Naive thymus-derived CD4-positive, alpha-beta T cell (primary cell): ENCODE data around the gene EDIL3. TPM values are rescaled to one million over a fixed set of nuclear protein-coding genes. Genes with fewer than 3 reads are reported as not detected.

ENCODE experiments used
- ATAC-seq: fragments of 150-1000 bp; cut with Tn5 transposase; 2 replicates; pipeline ENCODE4 v1.10.0; 2021; ENCODE audit warnings: mild to moderate bottlenecking, moderate library complexity
- CTCF ChIA-PET: fragments of 350-600 bp; sonication (Branson Sonifier 250); formaldehyde crosslinking; loops from one replicate; lab custom pipeline; 2021; ENCODE audit warnings: antibody characterized with exemption; lab: Charles Lee
- POLR2A ChIA-PET: fragments of 350-600 bp; sonication (Branson Sonifier 250); formaldehyde crosslinking; loops from one replicate; lab custom pipeline; 2021; ENCODE audit warnings: antibody characterized with exemption, inconsistent platforms; lab: Charles Lee
- DNase-seq, 9 donors: peaks; one replicate each; pipeline versions ENCODE4 v3.0.0 to v3.0.0-alpha.2; 2020 to 2022; ENCODE audit warnings: mixed read lengths in 1 of 9
- H3K27ac ChIP-seq: one replicate; pipeline ENCODE4 v1.7.0; 2013; ENCODE audit warnings: mild to moderate bottlenecking, low read depth, low read length, moderate library complexity
- H3K27me3 ChIP-seq, 2 donors: one replicate each; pipeline ENCODE4 v1.7.0; 2013; ENCODE audit warnings: low read length in 2 of 2, mild to moderate bottlenecking in 2 of 2, moderate library complexity in 2 of 2; ENCODE audit not compliant: control insufficient read depth in 2 of 2, insufficient read depth in 2 of 2
- H3K36me3 ChIP-seq, 3 experiments: 1 replicate in 2 of 3; 2 replicates in 1 of 3; pipeline ENCODE4 v1.7.0; 2013; ENCODE audit warnings: low read length in 3 of 3, mild to moderate bottlenecking in 3 of 3, moderate library complexity in 1 of 3; ENCODE audit not compliant: insufficient read depth in 3 of 3, control insufficient read depth in 2 of 3
- H3K4me1 ChIP-seq, 2 donors: one replicate each; pipeline ENCODE4 v1.7.0; 2013; ENCODE audit warnings: low read length in 2 of 2, mild to moderate bottlenecking in 2 of 2, moderate library complexity in 1 of 2; ENCODE audit not compliant: control insufficient read depth in 2 of 2, insufficient read depth in 2 of 2
- H3K4me3 ChIP-seq: 2 replicates; pipeline ENCODE4 v1.7.0; 2013; ENCODE audit warnings: mild to moderate bottlenecking, low read length
- H3K9me3 ChIP-seq, 3 experiments: 1 replicate in 2 of 3; 2 replicates in 1 of 3; pipeline ENCODE4 v1.7.0; 2013; ENCODE audit warnings: low read length in 3 of 3; ENCODE audit not compliant: control insufficient read depth in 2 of 3
- H3K27ac Mint-ChIP-seq, 9 donors: one replicate each; pipeline ENCODE4 v1.8.0; 2020 to 2022; ENCODE audit warnings: mixed read lengths in 9 of 9, mild to moderate bottlenecking in 8 of 9, moderate library complexity in 5 of 9, inconsistent platforms in 2 of 9
- H3K27me3 Mint-ChIP-seq, 5 donors: one replicate each; pipeline ENCODE4 v1.8.0; 2021 to 2022; ENCODE audit warnings: mixed read lengths in 5 of 5, mild to moderate bottlenecking in 1 of 5
- H3K36me3 Mint-ChIP-seq, 5 donors: one replicate each; pipeline ENCODE4 v1.8.0; 2020 to 2022; ENCODE audit warnings: mixed read lengths in 5 of 5, mild to moderate bottlenecking in 3 of 5, inconsistent platforms in 1 of 5
- H3K4me1 Mint-ChIP-seq, 7 donors: one replicate each; pipeline ENCODE4 v1.8.0; 2020 to 2022; ENCODE audit warnings: mixed read lengths in 7 of 7, mild to moderate bottlenecking in 3 of 7, inconsistent platforms in 1 of 7
- H3K4me3 Mint-ChIP-seq, 10 donors: one replicate each; pipeline ENCODE4 v1.8.0; 2020 to 2022; ENCODE audit warnings: mild to moderate bottlenecking in 10 of 10, mixed read lengths in 10 of 10, moderate library complexity in 6 of 10, inconsistent platforms in 2 of 10
- H3K9me3 Mint-ChIP-seq, 11 donors: one replicate each; pipeline ENCODE4 v1.8.0; 2020 to 2022; ENCODE audit warnings: mixed read lengths in 11 of 11, mild to moderate bottlenecking in 4 of 11, inconsistent platforms in 1 of 11, moderate library complexity in 1 of 11
- intact Hi-C, 2 donors: fragments of 100-400 bp; cut with micrococcal nuclease; formaldehyde crosslinking; loops; one replicate each; pipeline ENCODE4 v1.15.1; 2023
- polyA plus RNA-seq, 2 donors: library from polyadenylated mRNA; unstranded; fragments of 300-500 nt; fragmentation: Illumina TruSeq; gene quantifications; one replicate each; pipeline ENCODE4 v1.2.3, GENCODE V29; 2021
- total RNA-seq, 6 experiments: library from RNA in 5 of 6; stranded (reverse) in 5 of 6; gene quantifications; 1 replicate in 5 of 6; 2 replicates in 1 of 6; pipeline ENCODE4 v1.2.3 and lab custom pipeline; 2021 to 2026

Gene EDIL3
- total and polyA plus RNA-seq, 7 experiments from 2014 or later, result not detected

- POLR2A ChIA-PET, result no interaction called here
- intact Hi-C loops, result no loop called here
These were observed 22.5 kb downstream of the EDIL3 start for GRCh38 chr5:84362061-84362720.

DNA sequence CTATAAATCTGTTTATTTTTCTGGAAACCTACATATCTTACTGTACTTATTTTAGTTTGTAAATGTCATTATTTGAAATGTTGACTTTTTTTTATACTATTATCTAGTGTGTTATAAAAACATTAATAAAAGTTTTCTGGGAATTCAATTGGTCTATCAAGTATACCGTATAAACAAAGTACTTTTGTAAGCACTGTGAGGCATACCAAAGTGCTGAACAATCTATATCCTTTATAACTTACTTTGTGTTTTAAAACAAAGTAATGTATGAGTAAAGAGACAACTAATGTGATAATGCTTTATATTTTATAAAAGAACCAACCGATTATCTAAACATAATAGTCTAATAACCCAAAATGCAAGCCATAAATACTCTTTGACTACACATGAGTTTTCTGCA, 23.1 kb downstream of the EDIL3 start:
- Histone ChIP-seq H3K27me3 (no peaks in the 10 kb centered on the region), H3K9me3 (no peaks in the 10 kb centered on the region), H3K36me3 (no peaks in the 10 kb centered on the region), H3K27ac (no peak overlapping the region), H3K4me3 (no peak overlapping the region), H3K4me1 (no peaks in the 10 kb centered on the region)
- Mint-ChIP-seq H3K27ac (no peak overlapping the region), H3K9me3 (peaks cover 0 to 6% (median 0%) of the 10 kb centered on the region in 11 donors), H3K4me3 (no peak overlapping the region), H3K36me3 (no peaks in the 10 kb centered on the region), H3K27me3 (no peaks in the 10 kb centered on the region), H3K4me1 (no peaks in the 10 kb centered on the region)
- DNase-seq, result no peak
- no peak for ATAC-seq
- ChIA-PET CTCF (no interaction called here), POLR2A (no interaction called here)
- intact Hi-C loops, result no loop called here

More at GRCh38 chr5:84362061-84362720, 22.5 kb downstream of the EDIL3 start:
- DNase-seq (no peak), ATAC-seq (no peak)
- Mint-ChIP-seq H3K27me3 (no peaks in the 10 kb centered on the region), H3K27ac (no peak overlapping the region), H3K36me3 (no peaks in the 10 kb centered on the region), H3K4me3 (no peak overlapping the region), H3K4me1 (no peaks in the 10 kb centered on the region), H3K9me3 (peaks cover 0 to 5% (median 0%) of the 10 kb centered on the region in 11 donors)
- CTCF ChIA-PET, result no interaction called here
- Histone ChIP-seq H3K27me3 (no peaks in the 10 kb centered on the region), H3K27ac (no peak overlapping the region), H3K4me1 (no peaks in the 10 kb centered on the region), H3K4me3 (no peak overlapping the region), H3K9me3 (no peaks in the 10 kb centered on the region), H3K36me3 (no peaks in the 10 kb centered on the region)

- no peak overlapping the region for H3K27ac Mint-ChIP-seq
- no peak overlapping the region for H3K4me3 Mint-ChIP-seq
- no peaks in the 10 kb centered on the region for H3K4me1 Mint-ChIP-seq
- peaks cover 0 to 11% (median 1%) of the 10 kb centered on the region in 11 donors for H3K9me3 Mint-ChIP-seq
- POLR2A ChIA-PET, result no interaction called here
- no peaks in the 10 kb centered on the region for H3K27me3 ChIP-seq
- no peaks in the 10 kb centered on the region for H3K4me1 ChIP-seq
- ATAC-seq (no peak), DNase-seq (no peak)
- H3K4me3 ChIP-seq, result no peak overlapping the region
- no peaks in the 10 kb centered on the region for H3K36me3 Mint-ChIP-seq
- CTCF ChIA-PET, result no interaction called here
- no peaks in the 10 kb centered on the region for H3K36me3 ChIP-seq
- intact Hi-C loops, result no loop called here
- no peaks in the 10 kb centered on the region for H3K9me3 ChIP-seq
- H3K27me3 Mint-ChIP-seq, result no peaks in the 10 kb centered on the region
- H3K27ac ChIP-seq, result no peak overlapping the region
These were observed 24.6 kb downstream of the EDIL3 start for GRCh38 chr5:84360056-84360455.

DNA sequence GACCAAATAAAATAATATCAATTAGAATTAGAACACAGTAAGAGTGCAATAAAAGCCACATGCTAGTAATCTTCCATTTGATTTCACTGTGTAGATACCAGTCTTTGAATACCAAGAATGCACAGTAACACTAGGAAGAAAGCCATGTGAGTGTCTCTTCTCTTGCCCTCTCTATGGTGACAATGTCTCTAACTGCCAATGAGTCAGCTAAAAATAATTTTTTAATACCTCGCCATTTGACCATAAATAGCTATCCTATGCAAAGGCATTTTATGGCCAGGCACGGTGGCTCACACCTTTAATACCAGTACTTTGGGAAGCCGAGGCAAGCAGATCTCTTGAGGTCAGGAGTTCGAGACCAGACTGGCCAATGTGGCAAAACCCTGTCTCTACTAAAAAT, 30.6 kb downstream of the EDIL3 start:
- no peaks in the 10 kb centered on the region for H3K36me3 Mint-ChIP-seq
- no peak overlapping the region for H3K27ac Mint-ChIP-seq
- Histone ChIP-seq H3K36me3 (no peaks in the 10 kb centered on the region), H3K27ac (no peak overlapping the region), H3K27me3 (no peaks in the 10 kb centered on the region), H3K9me3 (no peaks in the 10 kb centered on the region), H3K4me1 (no peaks in the 10 kb centered on the region), H3K4me3 (no peak overlapping the region)
- intact Hi-C loops, result no loop called here
- no peaks in the 10 kb centered on the region for H3K4me1 Mint-ChIP-seq
- H3K9me3 Mint-ChIP-seq, result peaks cover 0 to 21% (median 0%) of the 10 kb centered on the region in 11 donors
- DNase-seq, result no peak
- CTCF ChIA-PET, result no interaction called here
- no peak overlapping the region for H3K4me3 Mint-ChIP-seq
- no peak for ATAC-seq
- POLR2A ChIA-PET, result no interaction called here
- H3K27me3 Mint-ChIP-seq, result no peaks in the 10 kb centered on the region

DNA sequence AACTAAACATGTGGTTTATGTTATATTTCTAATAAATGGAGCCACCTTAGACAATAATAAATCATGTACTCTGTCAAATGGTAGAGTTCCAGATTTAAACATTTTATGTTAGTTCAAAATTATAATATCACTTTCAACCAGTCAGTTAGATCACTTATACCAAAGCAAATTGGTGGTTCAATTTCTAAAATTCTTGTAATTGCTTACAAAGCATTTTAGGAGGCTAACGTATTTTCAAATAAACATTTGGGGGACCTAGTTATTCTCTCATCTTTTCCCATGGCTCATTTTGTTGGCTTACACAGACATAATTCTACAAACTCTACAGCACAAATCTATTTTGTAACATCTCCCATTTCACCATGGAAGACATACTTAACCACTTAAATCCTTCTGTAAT, 39.9 kb downstream of the EDIL3 start:
- H3K27me3 ChIP-seq, result no peaks in the 10 kb centered on the region
- no peaks in the 10 kb centered on the region for H3K9me3 ChIP-seq
- no peak overlapping the region for H3K4me3 Mint-ChIP-seq
- H3K27ac ChIP-seq, result no peak overlapping the region
- no peaks in the 10 kb centered on the region for H3K4me1 Mint-ChIP-seq
- DNase-seq, result no peak
- intact Hi-C loops, result no loop called here
- H3K9me3 Mint-ChIP-seq, result peaks cover 0 to 9% (median 0%) of the 10 kb centered on the region in 11 donors
- H3K4me3 ChIP-seq, result no peak overlapping the region
- no peak overlapping the region for H3K27ac Mint-ChIP-seq
- no peaks in the 10 kb centered on the region for H3K36me3 ChIP-seq
- no peak for ATAC-seq
- ChIA-PET CTCF (no interaction called here), POLR2A (no interaction called here)
- H3K4me1 ChIP-seq, result no peaks in the 10 kb centered on the region
- no peaks in the 10 kb centered on the region for H3K36me3 Mint-ChIP-seq
- no peaks in the 10 kb centered on the region for H3K27me3 Mint-ChIP-seq

GRCh38 chr5:84343171-84343570, 41.5 kb downstream of the EDIL3 start:
- CTCF ChIA-PET, result no interaction called here
- Mint-ChIP-seq H3K27me3 (no peaks in the 10 kb centered on the region), H3K4me3 (no peak overlapping the region), H3K36me3 (no peaks in the 10 kb centered on the region), H3K9me3 (peaks cover 0 to 9% (median 0%) of the 10 kb centered on the region in 11 donors), H3K4me1 (no peaks in the 10 kb centered on the region), H3K27ac (no peak overlapping the region)
- ATAC-seq (no peak), DNase-seq (no peak)
- Histone ChIP-seq H3K4me1 (no peaks in the 10 kb centered on the region), H3K27ac (no peak overlapping the region), H3K4me3 (no peak overlapping the region), H3K36me3 (no peaks in the 10 kb centered on the region), H3K9me3 (no peaks in the 10 kb centered on the region), H3K27me3 (no peaks in the 10 kb centered on the region)
- intact Hi-C loops, result no loop called here
- POLR2A ChIA-PET, result no interaction called here

DNA sequence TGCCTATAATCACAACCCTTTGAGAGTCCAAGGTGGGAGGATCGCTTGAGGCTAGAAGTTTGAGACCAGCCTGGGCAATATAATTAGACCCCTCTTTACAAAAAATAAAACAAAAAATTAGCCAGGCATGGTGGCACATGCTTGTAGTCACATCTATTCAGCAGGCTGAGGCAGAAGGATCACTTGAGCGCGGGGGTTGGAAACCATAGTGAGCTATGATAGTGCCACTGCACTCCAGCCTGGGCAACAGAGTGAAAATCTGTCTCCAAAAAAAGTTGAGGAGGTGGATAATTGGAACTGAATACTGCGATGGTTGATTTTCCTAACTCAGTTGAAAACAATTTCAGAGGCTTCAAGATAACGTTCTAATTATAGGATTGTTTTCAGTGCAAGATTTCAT, 52.6 kb downstream of the EDIL3 start:
- Mint-ChIP-seq H3K4me3 (no peak overlapping the region), H3K4me1 (peaks cover 0 to 3% (median 0%) of the 10 kb centered on the region in 7 donors), H3K36me3 (no peaks in the 10 kb centered on the region), H3K27ac (no peak overlapping the region), H3K27me3 (no peaks in the 10 kb centered on the region), H3K9me3 (peaks cover 0 to 10% (median 0%) of the 10 kb centered on the region in 11 donors)
- Histone ChIP-seq H3K36me3 (no peaks in the 10 kb centered on the region), H3K4me3 (no peak overlapping the region), H3K4me1 (no peaks in the 10 kb centered on the region), H3K9me3 (no peaks in the 10 kb centered on the region), H3K27ac (no peak overlapping the region), H3K27me3 (no peaks in the 10 kb centered on the region)
- POLR2A ChIA-PET, result no interaction called here
- CTCF ChIA-PET, result no interaction called here
- no peak for ATAC-seq
- no peak for DNase-seq
- intact Hi-C loops, result no loop called here
